GM18507 (cell line): ENCODE measurements around the gene CDK2AP2.

Experiments used
- DNase-seq: peaks from one replicate; pipeline ENCODE4 v3.0.0; 2011; ENCODE audit warnings: low read depth; ENCODE audit not compliant: insufficient read length; ENCODE audit errors: extremely low spot score
- FAIRE-seq: peaks from 2 replicates; lab custom pipeline; 2011; peaks lifted over from hg19 to GRCh38; lab: Jason Lieb, UNC

Gene CDK2AP2

DNA sequence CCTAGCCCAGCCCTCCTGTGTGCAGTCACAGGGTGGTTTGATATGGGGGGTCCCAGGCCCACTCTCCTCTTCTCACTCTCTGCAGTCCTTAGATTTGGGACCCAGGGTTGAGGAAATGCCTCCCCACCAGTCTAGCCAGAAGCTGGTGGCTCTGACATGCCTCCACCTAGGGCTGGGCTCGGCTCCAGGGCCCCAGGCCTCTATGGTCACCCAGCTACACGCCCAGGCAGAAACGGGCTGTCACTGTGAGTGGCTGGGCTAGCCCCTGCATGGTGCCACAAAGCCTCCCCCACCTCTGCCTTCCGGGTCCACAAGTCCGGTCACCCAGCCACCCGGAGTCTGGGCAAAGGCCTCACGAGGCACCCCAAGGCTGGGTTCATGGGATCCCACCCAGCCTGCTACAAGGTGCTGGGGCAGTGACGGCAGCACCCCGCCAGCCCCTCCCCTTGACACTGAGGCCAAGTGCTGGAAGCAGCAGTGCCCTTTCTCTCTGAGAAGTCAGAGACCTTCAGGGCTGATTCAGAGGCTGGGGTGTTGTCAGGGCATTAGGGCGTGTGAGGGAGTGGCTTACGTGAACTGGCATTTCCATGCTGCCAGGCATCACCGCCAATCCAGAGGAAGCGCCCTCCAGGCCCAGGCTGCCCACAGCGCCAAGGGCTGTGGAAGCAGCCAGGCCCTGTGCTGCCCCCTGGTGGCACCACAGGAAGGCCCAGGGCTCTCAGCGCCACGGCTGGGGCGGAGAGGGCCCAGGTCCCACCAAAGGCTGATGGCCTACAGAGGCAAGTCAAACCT, 2.2 kb downstream of the CDK2AP2 start:
- DNase-seq (no peak), FAIRE-seq (peak; percentile 81)

DNA sequence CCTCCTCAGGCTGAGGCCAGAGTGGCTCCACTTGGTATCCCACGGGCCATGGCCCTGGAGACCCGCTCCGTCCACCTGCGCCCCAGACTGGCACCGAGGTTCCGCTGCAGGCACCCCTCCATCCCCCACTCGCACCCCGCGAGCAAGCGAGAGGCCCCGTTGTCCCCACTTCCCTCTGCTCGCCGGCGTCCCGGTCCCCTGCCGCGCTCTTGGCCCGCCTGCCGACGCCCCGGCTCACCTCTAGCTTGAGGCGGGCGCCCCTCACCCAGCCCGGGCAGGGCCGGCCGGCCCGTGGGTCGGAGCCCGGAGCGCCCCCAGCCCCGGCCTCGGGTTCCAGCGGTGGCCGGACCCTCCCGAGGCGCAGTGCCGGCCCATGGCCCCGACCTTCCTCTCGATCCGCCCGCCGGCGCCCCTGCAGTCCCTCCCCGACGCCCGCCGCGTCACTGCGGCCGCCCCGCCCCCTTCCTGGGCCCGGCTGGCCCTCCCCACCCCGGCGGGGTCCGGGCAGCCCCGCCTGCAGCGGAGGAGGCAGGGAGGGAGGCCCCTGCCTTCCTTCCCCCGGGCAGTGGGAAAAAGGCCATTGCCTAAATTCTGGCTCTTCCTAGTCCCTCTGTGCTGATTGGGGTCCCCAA, 2.9 kb downstream of the CDK2AP2 start, which contains the start of gene PITPNM1:
TSS of gene PITPNM1 (minus strand) at position 414 of the 632 bp plus-strand sequence. CDS start 1,183 bp downstream, outside the sequence.
- DNase-seq = peak; percentile 70
- FAIRE-seq = peak; percentile 59

DNA sequence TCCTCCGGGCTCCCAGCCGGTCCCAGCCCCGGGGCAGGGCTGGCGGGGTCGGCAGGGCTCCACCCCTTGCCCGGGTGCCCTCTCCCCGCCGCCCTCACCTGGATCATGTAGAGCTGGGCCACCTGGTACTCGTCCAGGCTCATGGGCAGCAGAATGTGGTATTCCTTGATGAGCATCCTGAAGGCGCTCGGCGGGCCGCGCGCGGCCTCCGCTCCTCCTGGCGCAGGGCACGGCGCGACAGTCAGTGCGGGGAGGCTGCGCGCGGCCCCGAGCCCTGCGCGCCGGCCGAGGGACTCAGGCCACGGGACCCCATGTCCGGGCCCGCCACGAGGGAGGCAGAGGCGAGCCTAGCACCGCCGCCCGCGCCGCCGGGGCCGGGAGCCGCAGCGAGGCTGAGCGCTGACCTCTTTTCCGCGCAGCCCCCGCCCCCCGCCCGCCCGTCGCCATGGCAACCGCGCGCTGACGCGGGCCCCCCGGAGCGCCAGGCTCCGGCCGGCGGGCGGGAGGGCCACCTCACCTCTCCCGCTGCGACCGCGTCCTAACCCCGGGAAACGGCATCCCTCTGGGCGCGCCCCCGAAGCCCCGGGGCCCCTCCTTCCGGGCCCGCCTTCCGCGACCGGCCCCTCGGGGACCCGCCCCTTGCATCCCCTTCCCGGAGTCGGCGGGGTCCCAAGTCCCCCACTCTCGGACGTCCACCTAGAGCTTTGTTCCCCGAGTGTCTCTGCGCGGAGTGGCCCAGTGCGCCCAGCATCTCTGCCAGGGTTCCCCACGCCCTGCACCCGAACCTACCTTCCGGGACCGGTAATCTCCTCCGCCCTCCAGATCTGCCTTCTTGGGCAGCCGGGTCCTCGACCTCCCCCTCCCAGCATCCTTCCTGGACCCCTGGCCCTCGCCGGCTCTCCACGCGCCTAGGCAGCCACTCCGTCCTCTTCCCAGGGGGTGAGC, 3.7 kb downstream of the CDK2AP2 start:
- FAIRE-seq (no peak), DNase-seq (no peak)

DNA sequence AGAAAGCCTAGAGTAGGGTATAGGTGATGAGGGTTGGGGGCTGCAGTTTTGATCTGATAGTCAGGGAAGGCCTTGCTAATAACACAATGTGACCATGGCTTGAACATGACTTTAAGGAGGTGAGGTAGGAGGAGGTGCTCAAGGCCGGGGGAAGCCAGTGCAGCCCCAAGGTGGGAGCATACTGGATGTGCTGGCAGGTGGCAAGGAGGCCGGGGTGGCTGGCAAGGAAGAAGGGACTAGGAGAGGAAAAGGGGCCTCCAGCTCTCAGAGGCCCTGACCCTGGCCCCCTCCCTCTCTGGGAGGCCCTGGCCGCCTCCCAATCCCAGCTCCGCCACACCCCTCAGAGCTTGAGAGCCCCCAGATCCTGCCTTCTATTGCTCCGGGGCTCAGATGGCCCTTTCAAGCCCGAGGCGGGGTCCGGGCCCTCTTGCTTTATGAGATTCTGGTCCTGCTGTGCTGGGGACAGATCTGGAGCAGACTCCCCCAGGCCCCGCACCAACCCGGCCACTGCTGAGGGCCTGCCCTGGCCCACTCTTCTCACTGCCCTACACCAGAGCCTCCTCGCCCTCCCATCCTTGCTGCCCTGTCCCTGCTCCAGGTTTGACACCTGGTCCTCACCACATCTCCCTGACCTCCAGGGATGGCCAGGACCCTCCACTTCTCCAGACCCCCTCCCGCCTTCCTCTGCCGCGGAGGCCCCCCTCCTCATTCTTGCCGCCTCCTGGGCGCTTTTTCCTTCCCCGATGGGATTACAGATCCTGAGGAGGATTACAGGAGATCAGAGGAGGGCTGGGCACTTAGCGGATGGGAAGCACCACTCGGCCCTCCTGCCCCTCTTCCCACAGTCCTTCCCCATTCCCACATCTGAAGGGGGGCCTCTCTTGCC, 4.6 kb downstream of the CDK2AP2 start:
- FAIRE-seq = no peak
- DNase-seq = no peak

DNA sequence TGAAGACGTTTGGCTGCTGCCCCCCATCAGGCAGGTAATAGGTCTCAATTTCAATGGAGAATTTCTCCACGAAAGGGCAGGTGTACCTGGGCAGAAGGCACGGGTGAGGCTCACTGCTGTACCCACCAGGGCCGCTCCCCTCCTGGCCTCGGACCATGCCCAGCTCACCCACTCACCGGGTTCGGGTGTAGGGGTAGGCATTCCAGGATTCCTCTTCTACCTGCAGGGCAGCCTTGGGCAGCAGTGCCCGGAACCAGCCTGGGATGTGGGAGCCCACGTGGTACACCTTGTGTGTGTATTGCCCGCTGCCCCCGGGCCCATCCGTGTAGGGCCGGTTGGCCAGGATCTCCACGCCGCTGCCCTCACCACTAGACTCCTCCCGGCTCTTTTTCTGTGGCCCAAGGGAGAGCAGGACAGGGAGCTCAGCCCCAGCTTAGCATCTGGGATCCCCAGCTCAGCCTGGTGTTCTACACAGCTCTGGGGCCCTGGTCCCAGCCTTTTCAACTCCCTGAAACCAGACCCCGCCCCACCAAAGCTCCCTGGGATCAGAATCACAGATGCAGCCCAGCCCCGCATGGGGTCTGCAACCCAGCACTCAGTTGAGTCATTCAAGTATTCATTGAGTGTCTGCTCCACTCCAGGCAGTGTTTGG, 5.5 kb downstream of the CDK2AP2 start:
- DNase-seq (no peak), FAIRE-seq (no peak)

DNA sequence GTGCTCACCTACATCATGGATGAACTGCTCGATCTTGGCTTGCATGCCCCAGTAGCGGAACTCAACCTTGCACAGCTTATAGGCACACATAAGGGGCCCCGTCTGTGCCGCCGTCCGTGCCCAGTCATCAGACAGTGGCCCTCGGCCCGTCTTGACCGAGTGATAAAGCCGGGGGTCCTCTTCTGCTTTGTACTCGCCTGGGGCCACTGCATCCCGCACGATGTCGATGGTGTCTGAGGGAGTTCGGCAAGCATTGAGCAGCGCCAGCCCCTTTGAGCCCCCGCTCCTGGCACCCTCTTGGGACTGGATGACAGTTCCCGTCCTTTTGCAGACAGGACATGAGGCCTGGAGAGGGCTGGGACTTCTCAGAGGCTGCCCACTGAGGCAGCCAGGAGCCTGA, 6.1 kb downstream of the CDK2AP2 start:
- FAIRE-seq = no peak

DNA sequence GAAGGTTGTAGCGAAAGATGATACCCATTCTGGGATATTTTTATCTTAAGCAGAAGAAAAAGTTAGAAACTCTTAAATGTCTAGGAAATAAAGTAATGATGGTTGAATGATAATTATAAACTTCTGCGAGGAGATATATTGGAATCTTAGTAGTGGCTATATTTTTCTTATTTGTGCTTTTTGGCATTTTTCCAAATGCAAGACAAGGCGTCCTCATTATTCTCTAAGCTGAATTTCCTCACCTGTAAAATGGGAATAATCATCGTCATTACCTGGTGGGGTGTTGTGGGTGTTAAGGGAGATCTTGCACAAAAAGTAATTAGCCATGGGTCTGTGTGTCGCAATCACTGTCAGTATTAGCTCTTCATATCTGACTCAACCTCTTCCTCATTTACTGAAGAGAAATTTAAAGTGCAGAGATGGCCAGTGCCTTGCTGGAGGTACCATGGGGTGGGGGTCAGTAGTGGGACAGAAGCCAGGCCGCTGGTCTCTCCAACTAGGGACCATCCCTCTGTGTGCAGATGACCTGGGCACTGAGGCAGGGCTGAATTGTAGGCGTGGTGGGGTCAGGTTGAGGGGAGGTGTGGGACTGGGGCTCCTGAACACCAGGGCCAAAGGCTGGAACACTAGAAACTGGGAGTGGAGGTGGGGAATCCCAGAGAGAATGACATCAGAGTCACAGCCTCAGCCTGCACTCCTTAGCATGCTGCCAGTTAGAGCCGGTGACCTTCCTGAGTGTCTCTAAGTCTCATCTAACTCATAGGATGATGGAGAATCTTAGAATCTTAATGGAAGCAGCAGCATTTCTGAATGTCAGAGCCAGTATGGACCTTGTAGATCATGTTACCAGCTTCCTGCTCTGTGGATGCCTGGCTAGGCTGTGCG, 6.9 kb downstream of the CDK2AP2 start:
- no peak for DNase-seq
- no peak for FAIRE-seq

More for the DNA sequence above, 6.1 kb downstream of the CDK2AP2 start:
- no peak for DNase-seq

DNA sequence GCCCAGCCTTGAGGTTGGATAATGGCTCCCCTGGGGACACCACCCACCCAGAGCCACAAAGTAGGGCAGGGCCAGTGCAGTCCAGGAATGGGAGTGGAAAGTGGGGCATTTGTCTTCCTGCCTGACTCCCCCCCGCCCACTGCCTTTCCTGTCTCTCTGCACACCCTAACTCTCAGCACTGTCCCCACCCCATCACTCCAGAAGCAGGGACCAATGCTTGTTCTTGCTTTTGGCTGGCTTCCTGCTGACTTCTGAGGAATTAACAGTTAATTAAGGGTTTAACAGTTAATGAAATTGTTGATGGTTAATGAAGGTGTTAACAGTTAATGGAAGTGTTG, 7.5 kb downstream of the CDK2AP2 start:
- FAIRE-seq (no peak), DNase-seq (no peak)

DNA sequence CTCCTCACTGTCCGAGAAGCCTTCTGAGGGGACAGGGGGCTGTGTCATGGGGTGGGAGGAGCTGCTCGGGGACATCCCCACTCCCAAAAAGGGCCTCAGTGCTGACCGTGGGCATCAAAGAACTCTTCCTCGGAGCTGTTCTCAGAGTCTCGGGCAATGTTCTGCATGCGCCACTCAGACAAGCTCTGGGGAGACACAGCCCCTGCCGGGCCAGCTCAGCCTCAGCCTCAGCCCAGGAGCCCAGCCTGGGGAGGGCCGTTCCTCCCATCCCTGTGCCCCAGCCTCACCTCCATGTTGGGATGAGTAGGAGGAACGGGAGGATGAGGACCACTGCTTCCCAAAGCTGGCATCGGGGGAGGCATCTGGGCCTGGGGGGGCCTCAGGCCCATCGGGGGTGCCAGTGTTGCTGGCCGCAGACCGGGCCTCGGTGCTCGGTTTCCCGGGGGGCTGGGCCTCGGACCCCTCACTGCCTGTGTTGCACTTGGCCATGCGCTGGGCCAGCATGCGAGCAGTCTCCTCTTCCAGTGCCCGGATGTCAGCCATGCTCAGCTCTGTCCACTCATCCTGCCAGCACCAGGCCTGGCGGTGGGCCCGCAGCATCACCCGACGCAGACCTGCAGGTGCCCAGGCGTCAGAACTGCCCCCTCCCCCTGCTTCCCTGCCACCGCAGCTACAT, 8.0 kb downstream of the CDK2AP2 start:
- FAIRE-seq = no peak
- no peak for DNase-seq

DNA sequence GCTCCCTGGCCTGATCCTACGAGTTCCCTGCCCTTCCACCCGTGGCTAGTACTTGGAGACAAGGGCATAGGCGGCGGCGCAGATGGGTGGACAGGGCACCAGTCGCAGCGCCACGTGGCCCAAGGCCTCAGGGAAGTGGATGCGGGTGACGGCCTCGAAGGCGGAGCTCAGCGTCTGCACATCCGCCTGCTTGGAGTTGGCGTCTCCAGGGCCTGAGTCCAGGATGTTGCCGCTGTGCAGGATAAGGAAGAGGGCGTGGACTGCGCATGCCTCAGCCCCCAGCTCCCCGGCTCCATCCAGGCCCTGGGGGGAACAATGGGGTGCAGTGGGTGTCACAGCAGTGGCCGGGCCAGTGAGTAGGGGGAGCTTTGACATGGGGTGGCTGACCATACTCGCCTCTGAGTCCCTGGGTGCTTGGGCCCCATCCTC, 9.4 kb downstream of the CDK2AP2 start:
- FAIRE-seq (no peak), DNase-seq (no peak)

DNA sequence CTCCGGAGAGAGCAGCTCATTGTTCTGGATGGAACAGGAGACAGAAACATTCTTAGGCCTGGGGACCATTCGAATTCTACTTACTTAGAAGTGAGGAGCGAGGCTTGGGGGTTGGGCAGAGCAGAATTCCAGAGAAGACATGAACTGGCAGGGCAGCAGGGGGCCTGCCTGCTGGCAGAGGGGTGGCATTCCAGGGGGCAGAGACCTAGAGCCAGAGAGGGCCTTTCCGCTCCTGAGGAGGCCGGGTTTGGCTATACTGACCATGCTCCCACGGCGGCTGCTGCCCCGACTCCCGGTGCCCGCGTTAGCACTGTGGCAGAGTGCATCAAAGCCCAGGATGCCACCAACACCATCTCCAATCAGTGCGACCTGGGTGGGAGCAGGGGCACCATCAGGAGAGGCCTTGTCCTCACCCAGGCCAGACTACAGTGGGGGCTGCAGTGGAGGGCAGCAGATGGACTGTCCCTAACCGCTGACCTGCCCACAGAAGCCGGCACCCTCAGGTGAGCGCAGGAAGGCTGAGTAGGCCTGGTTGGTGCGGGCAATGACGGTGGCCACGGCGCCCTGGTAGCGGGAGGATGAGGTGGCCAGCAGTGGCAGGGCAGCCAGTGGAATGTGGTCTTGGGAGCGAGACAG, 10.2 kb downstream of the CDK2AP2 start:
- FAIRE-seq = no peak
- no peak for DNase-seq

DNA sequence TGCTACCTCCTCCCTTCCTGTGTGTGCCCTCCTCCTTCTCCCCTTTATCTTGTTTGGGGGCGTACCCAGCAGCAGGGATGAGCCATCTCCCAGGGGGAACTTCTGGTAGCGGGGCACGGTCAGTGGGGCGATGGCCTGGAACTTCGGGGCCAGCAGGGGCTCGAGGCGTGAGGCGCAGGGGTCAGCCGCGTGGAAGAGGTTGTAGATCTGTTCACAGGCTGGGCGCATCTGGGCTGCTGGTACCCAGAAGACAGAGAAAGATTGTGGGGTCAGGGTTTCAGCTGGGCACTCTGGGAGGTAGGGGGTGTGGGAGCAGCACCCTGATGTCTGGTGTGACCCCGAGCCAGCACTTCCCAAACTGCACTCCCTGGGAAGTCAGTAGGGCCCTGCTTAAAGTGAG, 11.8 kb downstream of the CDK2AP2 start:
- FAIRE-seq = no peak
- DNase-seq = no peak

DNA sequence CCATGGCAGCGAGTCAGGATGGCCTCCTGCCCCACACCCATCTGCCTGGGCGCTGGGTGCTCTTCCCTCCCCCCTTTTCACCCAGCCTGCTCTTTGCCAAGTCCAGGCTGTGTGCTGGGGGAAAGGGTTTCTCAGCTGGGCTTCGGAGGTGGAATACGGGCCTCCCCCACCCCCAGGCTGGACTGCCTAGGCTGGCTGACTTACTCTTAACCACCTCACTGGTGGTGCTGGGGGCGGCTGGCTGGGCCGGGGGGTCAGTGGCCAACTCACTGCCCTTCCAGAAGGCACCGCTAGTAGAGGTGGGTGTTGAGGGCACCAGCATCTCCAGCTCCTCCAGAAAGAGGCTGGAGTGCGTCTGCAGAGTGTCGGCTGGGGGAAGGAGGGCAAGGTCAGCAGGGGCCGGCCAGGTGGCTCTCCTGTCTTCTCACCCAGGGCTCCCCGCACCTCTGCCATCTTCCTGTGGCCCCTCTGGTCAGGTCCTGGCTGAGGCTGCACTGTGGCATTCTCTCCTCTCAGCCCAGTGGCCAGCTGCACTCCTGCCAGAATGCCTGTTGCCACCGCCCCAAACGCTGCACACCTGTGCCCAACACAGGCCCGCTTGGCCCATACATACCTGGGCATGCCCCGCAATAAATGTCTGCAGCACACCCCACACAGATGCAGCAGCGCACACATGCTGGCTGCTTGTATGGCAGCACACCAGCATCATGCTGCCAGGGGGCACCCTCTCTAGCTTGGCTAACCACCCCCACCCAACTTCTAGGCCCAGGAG, 12.5 kb downstream of the CDK2AP2 start:
- DNase-seq (no peak), FAIRE-seq (no peak)

DNA sequence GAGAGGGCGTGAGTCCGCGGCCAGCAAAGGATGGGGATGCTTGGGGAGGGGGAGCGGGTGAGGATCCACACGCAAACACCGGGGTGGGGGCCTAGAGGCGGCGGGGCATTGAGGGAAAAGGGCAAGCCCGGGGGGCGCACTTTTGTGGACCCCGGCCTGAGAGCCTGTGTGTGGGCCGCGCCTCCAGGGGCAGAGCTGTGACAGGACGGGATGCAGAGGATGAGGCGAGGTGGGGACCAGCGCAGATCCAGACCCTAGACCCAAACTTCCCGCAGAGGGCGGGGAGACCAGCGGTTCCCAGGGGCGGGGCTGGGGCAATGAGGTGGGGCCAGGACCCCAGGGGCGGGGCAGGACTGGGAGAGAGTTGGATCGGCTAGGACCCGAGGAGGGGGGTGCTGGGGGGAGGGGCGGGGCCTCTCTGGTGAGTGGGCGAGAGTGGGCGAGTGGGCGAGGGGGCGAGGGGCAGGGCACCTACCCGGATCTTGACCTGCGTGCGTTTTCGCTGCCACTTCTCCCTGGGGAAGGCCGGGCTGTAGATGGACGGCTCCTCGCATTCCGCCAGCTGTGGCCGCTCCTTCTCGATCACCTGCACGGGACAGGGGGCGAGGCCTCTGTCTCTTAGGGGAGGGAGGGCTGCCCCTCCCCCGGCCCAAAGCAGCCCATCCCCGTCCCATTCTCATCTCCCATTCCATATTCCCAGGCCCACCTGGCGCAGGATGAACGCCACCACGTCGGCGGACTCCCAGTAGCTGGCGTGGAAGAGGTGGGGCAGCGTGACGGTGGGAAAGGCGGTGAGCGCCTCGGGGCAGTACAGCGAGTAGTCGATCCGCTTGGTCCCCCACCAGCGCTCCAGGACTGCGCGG, 13.4 kb downstream of the CDK2AP2 start:
- FAIRE-seq (no peak), DNase-seq (no peak)
